Chondrocyte (in vitro differentiated cells): ENCODE data around the gene TMED1. TPM values are rescaled to one million over a fixed set of nuclear protein-coding genes. Genes with fewer than 3 reads are reported as not detected.
A peak's percentile ranks its signal among the peaks of the same experiment; 100 is the strongest.
"Not testable (repeated sequence)": the region's sequence is repeated elsewhere in the genome, so short reads cannot be mapped to it uniquely, and the experiment has no call there.

Experiments
- DNase-seq: peaks from one replicate; pipeline ENCODE4 v3.0.0; 2021; ENCODE audit warnings: mixed read lengths, low spot score
- H3K27ac Mint-ChIP-seq: one replicate; pipeline ENCODE4 v1.8.0; 2021; ENCODE audit warnings: mild to moderate bottlenecking, moderate library complexity, mixed read lengths; ENCODE audit not compliant: unreplicated experiment
- H3K27me3 Mint-ChIP-seq: 2 replicates; pipeline ENCODE4 v1.8.0; 2021; ENCODE audit warnings: low read depth, mixed read lengths
- H3K36me3 Mint-ChIP-seq: 2 replicates; pipeline ENCODE4 v1.8.0; 2021; ENCODE audit warnings: low read depth, mixed read lengths
- H3K4me1 Mint-ChIP-seq: 2 replicates; pipeline ENCODE4 v1.8.0; 2021; ENCODE audit warnings: low read depth, mild to moderate bottlenecking, mixed read lengths
- H3K4me3 Mint-ChIP-seq: one replicate; pipeline ENCODE4 v1.8.0; 2021; ENCODE audit warnings: mild to moderate bottlenecking, moderate library complexity, mixed read lengths; ENCODE audit not compliant: unreplicated experiment
- H3K9me3 Mint-ChIP-seq: 2 replicates; pipeline ENCODE4 v1.8.0; 2021; ENCODE audit warnings: low read depth, mixed read lengths
- total RNA-seq: library from RNA; stranded (reverse); gene quantifications from 3 replicates; pipeline ENCODE4 v1.2.1, GENCODE V29; 2021
- TF ChIP-seq, protein P1 (sequence below): fragments of 200-600 bp; sonication (generic); IDR thresholded peaks from 2 replicates; pipeline ENCODE4 v1.5.0; 2021; ENCODE audit warnings: antibody characterized with exemption, mild to moderate bottlenecking, moderate library complexity

TMED1 gene
- total RNA-seq, 1 donor from 2014 or later: 29.1 TPM

GRCh38 chr19:10861103-10861651 is 25.2 kb upstream of the TMED1 start:
- Mint-ChIP-seq H3K27ac (no peak overlapping the region), H3K4me1 (peaks cover 15% of the 10 kb centered on the region), H3K27me3 (no peaks in the 10 kb centered on the region), H3K36me3 (no peaks in the 10 kb centered on the region), H3K4me3 (no peak overlapping the region), H3K9me3 (no peaks in the 10 kb centered on the region)
- no peak for DNase-seq
- TF ChIP-seq, protein P1, sequence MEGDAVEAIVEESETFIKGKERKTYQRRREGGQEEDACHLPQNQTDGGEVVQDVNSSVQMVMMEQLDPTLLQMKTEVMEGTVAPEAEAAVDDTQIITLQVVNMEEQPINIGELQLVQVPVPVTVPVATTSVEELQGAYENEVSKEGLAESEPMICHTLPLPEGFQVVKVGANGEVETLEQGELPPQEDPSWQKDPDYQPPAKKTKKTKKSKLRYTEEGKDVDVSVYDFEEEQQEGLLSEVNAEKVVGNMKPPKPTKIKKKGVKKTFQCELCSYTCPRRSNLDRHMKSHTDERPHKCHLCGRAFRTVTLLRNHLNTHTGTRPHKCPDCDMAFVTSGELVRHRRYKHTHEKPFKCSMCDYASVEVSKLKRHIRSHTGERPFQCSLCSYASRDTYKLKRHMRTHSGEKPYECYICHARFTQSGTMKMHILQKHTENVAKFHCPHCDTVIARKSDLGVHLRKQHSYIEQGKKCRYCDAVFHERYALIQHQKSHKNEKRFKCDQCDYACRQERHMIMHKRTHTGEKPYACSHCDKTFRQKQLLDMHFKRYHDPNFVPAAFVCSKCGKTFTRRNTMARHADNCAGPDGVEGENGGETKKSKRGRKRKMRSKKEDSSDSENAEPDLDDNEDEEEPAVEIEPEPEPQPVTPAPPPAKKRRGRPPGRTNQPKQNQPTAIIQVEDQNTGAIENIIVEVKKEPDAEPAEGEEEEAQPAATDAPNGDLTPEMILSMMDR: peak; percentile 64

DNA sequence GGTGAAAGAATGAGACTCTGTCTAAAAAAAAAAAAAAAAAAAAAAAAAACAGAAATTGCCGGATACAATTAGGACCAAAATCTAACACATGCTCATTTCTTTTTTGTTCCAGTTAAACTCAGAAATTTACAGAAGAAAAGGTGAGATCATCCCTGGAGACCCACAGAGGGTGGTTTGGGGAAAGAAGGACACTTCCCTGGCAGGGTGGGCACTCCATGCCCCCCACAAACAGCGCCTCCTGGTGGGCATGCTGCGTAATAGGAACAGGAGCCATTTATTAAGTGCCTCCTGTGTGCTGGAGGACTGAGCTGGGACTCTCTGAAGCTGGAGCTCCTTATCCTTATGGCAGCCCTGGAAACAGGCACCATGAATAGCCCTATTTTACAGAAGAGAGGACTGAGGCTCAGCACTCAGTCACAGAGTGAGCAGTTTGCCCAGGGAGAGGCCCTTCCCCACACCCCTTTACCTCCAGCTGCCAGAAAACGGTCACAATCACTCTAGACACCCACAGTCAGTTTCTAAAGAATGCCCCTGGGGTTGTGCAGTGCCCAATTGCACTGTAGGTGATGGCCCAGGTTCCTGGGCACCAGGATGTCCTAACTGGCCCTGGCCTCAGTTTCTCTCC is 22.3 kb upstream of the TMED1 start:
- Mint-ChIP-seq H3K9me3 (no peaks in the 10 kb centered on the region), H3K4me1 (peaks cover 4% of the 10 kb centered on the region), H3K36me3 (no peaks in the 10 kb centered on the region), H3K27ac (no peak overlapping the region), H3K27me3 (no peaks in the 10 kb centered on the region), H3K4me3 (no peak overlapping the region)
- TF ChIP-seq, protein P1: peak; percentile 85
- DNase-seq: no peak

GRCh38 chr19:10856899-10857298 is 20.9 kb upstream of the TMED1 start:
- not testable (repeated sequence) for H3K4me1 Mint-ChIP-seq, H3K9me3 Mint-ChIP-seq, H3K36me3 Mint-ChIP-seq, H3K27ac Mint-ChIP-seq, H3K27me3 Mint-ChIP-seq, H3K4me3 Mint-ChIP-seq, DNase-seq

DNA sequence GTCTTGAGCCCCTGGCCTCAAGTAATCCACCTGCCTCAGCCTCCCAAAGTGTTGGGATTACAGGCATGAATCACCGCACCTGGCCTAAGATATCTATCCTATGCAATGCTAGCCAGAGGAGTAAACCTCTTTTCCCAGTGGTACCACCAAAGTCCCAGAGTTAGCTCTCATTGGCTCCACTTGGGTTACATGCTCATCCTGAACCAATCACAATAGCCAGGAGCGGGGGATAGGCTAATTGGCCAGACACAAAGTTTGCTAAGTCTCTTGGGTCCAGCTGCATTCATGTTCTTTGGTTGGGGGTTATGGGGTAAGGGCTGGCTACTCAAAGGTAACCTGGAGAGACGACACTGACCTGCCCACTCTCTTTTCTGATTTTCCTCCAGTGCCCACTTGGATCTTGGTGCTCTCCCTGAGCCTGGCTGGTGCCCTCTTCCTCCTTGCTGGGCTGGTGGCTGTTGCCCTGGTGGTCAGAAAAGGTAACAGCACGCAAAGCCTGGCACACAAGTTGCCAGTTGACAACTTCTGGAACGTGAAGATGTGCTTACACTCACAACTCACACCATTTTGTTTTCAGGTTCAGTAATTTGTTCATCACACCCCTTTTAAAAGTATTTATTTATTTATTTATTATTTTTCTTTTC is 20.0 kb upstream of the TMED1 start:
- Mint-ChIP-seq H3K27ac (no peak overlapping the region), H3K36me3 (no peaks in the 10 kb centered on the region), H3K4me1 (peaks cover 4% of the 10 kb centered on the region), H3K27me3 (no peaks in the 10 kb centered on the region), H3K4me3 (no peak overlapping the region), H3K9me3 (no peaks in the 10 kb centered on the region)
- DNase-seq: no peak
- TF ChIP-seq, protein P1: peak; percentile 68

- Mint-ChIP-seq H3K4me3 (no peak overlapping the region), H3K27ac (no peak overlapping the region), H3K27me3 (no peaks in the 10 kb centered on the region), H3K36me3 (no peaks in the 10 kb centered on the region), H3K9me3 (no peaks in the 10 kb centered on the region), H3K4me1 (peaks cover 4% of the 10 kb centered on the region)
- TF ChIP-seq, protein P1: no peak
- DNase-seq: no peak
Measured at GRCh38 chr19:10854350-10855089, 18.5 kb upstream of the TMED1 start.
